Kidney (tissue), 14 donors: ENCODE data around the gene TEAD1. TPM values are rescaled to one million over a fixed set of nuclear protein-coding genes. Genes with fewer than 3 reads are reported as not detected.
A peak's percentile ranks its signal among the peaks of the same experiment; 100 is the strongest.

Experiments
- DNase-seq, 5 donors: peaks; one replicate each; pipeline ENCODE4 v3.0.0-alpha.2; 2013 to 2020
- FAIRE-seq: peaks from 2 replicates; lab custom pipeline; 2012; peaks lifted over from hg19 to GRCh38; lab: Jason Lieb, UNC
- H3K27ac ChIP-seq, 2 donors: one replicate each; pipeline ENCODE4 v1.7.0; 2013; ENCODE audit warnings: low read depth in 2 of 2, low read length in 2 of 2, inconsistent platforms in 1 of 2
- H3K27me3 ChIP-seq: one replicate; pipeline ENCODE4 v1.7.1; 2013; ENCODE audit warnings: low read length, inconsistent platforms; ENCODE audit not compliant: control insufficient read depth, insufficient read depth
- H3K36me3 ChIP-seq, 3 donors: one replicate each; pipeline versions ENCODE4 v1.7.0 to v1.7.1; 2013; ENCODE audit warnings: low read length in 3 of 3, control low read depth in 1 of 3, inconsistent platforms in 1 of 3; ENCODE audit not compliant: insufficient read depth in 3 of 3, control insufficient read depth in 2 of 3
- H3K4me1 ChIP-seq, 3 donors: one replicate each; pipeline versions ENCODE4 v1.7.0 to v1.7.1; 2013; ENCODE audit warnings: low read length in 3 of 3, inconsistent platforms in 1 of 3, low read depth in 1 of 3; ENCODE audit not compliant: control insufficient read depth in 2 of 3, insufficient read depth in 2 of 3
- H3K4me3 ChIP-seq, 3 donors: one replicate each; pipeline versions ENCODE4 v1.7.0 to v1.8.1; 2013; ENCODE audit warnings: low read length in 3 of 3, control low read depth in 1 of 3, inconsistent platforms in 1 of 3
- H3K9ac ChIP-seq, 3 donors: one replicate each; pipeline versions ENCODE4 v1.7.0 to v1.7.1; 2013; ENCODE audit warnings: low read length in 3 of 3, control low read depth in 1 of 3, inconsistent platforms in 1 of 3
- H3K9me3 ChIP-seq, 3 donors: one replicate each; pipeline versions ENCODE4 v1.7.0 to v1.7.1; 2013; ENCODE audit warnings: low read length in 3 of 3, control low read depth in 1 of 3, inconsistent platforms in 1 of 3; ENCODE audit not compliant: control insufficient read depth in 2 of 3, insufficient read depth in 1 of 3
- CTCF ChIP-seq: IDR thresholded peaks from 3 replicates; pipeline ENCODE4 v1.5.1; 2012; ENCODE audit warnings: mild to moderate bottlenecking, moderate library complexity, borderline replicate concordance; ENCODE audit not compliant: insufficient read depth; ENCODE audit errors: extremely low read depth
- intact Hi-C: fragments of 100-400 bp; cut with DNase I; formaldehyde crosslinking; loops from one replicate; pipeline ENCODE4 v1.11.1; 2022
- polyA plus RNA-seq: library from polyadenylated mRNA; stranded (reverse); fragments of 350-450 nt; fragmentation: Illumina TruSeq; extraction: RNeasy Lipid Tissue Mini Kit (QIAGEN cat#74804); gene quantifications from one replicate; pipeline ENCODE4 v1.2.3, GENCODE V29; 2014; ENCODE audit warnings: low read depth, low replicate concordance; ENCODE audit not compliant: insufficient read depth
- total RNA-seq: library from RNA; stranded (reverse); fragmentation: NEBNext Ultra II Directional; extraction: Animal tissue kit (Norgen Biotek cat#: 25700); gene quantifications from one replicate; pipeline ENCODE4 v1.2.1, GENCODE V29; 2021
- donor health status: control.
- donor health status: control.
- donor health status: control.
- donor health status: control.
- donor health status: control.
- donor health status: DM: yes; HTN: yes; CAD: no.
- donor health status: Normal renal cell carcinoma (clear cell type).

Gene TEAD1
- total and polyA plus RNA-seq, 2 donors from 2014 or later = 7.6 to 77.2 TPM

DNA sequence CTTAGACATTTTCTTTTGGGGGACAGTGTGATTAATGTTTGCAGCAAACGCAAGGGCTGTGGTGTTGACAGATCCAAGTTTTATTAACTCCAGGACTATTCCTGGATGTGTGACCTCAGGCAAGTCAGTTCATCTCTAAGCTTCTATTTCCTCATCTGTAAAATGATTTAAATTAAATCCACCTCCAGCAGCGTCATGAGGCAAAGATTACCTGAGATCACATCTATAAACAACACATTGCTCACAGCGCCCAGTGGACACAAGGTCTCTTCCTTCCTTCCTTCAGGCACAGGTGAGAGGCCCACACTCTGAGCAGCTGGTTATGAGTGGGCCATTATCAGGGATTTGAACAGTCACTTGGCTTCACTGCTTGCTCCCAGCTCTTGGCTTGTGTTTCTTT lies 223.6 kb downstream of the TEAD1 start:
- intact Hi-C loops = loop anchor here (10.0 kb wide), 1 partner anchor 573 kb away; no protein-coding TSS in a partner anchor
- FAIRE-seq = no peak
- H3K9me3 ChIP-seq = no peaks in the 10 kb centered on the region

DNA sequence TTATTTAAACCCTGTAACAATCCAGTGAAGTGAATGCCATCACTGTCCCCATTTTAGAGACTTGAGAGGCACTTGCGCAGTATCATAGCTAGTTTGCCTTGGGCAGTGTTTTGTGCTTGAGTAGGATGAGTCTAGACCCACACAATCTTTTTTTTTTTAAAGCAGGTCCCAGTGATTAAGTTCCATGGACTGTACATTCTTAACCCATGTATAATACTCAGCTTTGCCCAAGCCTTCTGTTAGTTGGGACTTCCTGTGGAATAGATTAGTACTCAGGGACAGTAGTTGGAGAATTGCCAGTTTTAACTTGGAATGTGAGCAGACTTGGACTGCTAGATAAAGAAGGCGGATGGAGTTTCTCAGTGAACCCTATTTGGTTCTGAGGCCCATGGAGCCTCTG lies 226.3 kb downstream of the TEAD1 start:
- intact Hi-C loops = no loop called here

More for the DNA sequence above, 223.6 kb downstream of the TEAD1 start:
- Histone ChIP-seq H3K36me3 (peaks cover 0 to 10% (median 5%) of the 10 kb centered on the region in 3 donors), H3K27me3 (no peaks in the 10 kb centered on the region), H3K4me3 (no peak overlapping the region), H3K4me1 (peaks cover 0 to 5% (median 0%) of the 10 kb centered on the region in 3 donors), H3K27ac (no peak overlapping the region), H3K9ac (no peak overlapping the region)
- no peak for DNase-seq
- no peak for TF ChIP-seq CTCF

DNA sequence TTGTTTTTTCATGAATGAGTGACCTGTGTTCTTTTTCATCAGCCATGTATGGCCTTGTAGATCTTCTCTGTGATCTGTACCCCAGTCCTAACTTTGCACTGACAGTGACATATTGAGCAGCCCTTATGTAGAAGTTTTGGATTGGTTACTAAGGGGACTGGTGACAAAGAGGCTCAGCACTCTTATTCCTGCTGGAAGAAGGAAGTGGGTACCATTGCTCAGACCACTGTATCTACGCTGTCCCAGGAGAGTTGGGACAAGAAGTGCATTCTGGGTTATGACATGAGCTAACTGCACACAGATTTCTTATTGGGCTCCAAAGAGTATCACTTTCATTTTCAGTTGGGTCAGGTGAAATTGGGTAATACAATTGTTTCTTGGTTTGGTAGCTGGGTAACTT lies 227.1 kb downstream of the TEAD1 start:
- intact Hi-C loops = no loop called here
- H3K27me3 ChIP-seq = no peaks in the 10 kb centered on the region

More for the DNA sequence above, 226.3 kb downstream of the TEAD1 start:
- DNase-seq (peak in 1 of 5 donors; percentile 16), FAIRE-seq (no peak)
- no peak overlapping the region for H3K27ac ChIP-seq
- H3K36me3 ChIP-seq = peaks cover 0 to 8% (median 5%) of the 10 kb centered on the region in 3 donors
- no peaks in the 10 kb centered on the region for H3K4me1 ChIP-seq
- TF ChIP-seq CTCF = no peak
- H3K27me3 ChIP-seq = no peaks in the 10 kb centered on the region
- no peak overlapping the region for H3K9ac ChIP-seq
- no peak overlapping the region for H3K4me3 ChIP-seq
- no peaks in the 10 kb centered on the region for H3K9me3 ChIP-seq

More for the DNA sequence above, 227.1 kb downstream of the TEAD1 start:
- Histone ChIP-seq H3K27ac (no peak overlapping the region), H3K4me1 (no peaks in the 10 kb centered on the region), H3K9ac (no peak overlapping the region), H3K9me3 (no peaks in the 10 kb centered on the region), H3K36me3 (peaks cover 0 to 8% (median 5%) of the 10 kb centered on the region in 3 donors), H3K4me3 (no peak overlapping the region)
- DNase-seq = no peak
- TF ChIP-seq CTCF = no peak
- no peak for FAIRE-seq
